CD14-positive monocyte (primary cell): ENCODE measurements around the gene CDS1. TPM values are rescaled to one million over a fixed set of nuclear protein-coding genes. Genes with fewer than 3 reads are reported as not detected.

Experiments
- DNase-seq, 3 donors: peaks; one replicate each; pipeline ENCODE4 v3.0.0-alpha.2; 2011 to 2022
- H2AFZ ChIP-seq: 2 replicates; pipeline ENCODE4 v1.6.0; 2012; ENCODE audit warnings: mild to moderate bottlenecking, low read depth, low read length, inconsistent platforms; ENCODE audit not compliant: insufficient read depth, poor library complexity, severe bottlenecking
- H3K27ac ChIP-seq, 2 donors: 1 replicate in 1 of 2; 2 replicates in 1 of 2; pipeline ENCODE4 v1.5.1; 2012 to 2013; ENCODE audit warnings: low read length in 2 of 2, control low read depth in 1 of 2, inconsistent platforms in 1 of 2, low read depth in 1 of 2, mild to moderate bottlenecking in 1 of 2
- H3K27me3 ChIP-seq, 2 donors: one replicate each; pipeline versions ENCODE4 v1.6.0 to v1.6.1; 2011 to 2013; ENCODE audit warnings: low read length in 2 of 2; ENCODE audit not compliant: control insufficient read depth in 2 of 2, insufficient read depth in 2 of 2
- H3K36me3 ChIP-seq, 2 donors: replicated peaks in 1 of 2; 1 replicate in 1 of 2; 2 replicates in 1 of 2; pipeline versions ENCODE4 v1.5.1 to v1.6.1; 2012 to 2013; ENCODE audit warnings: low read length in 2 of 2, control low read depth in 1 of 2, inconsistent platforms in 1 of 2, mild to moderate bottlenecking in 1 of 2; ENCODE audit not compliant: insufficient read depth in 2 of 2, control insufficient read depth in 1 of 2
- H3K4me1 ChIP-seq, 2 donors: 1 replicate in 1 of 2; 2 replicates in 1 of 2; pipeline versions ENCODE4 v1.5.1 to v1.6.1; 2012 to 2013; ENCODE audit warnings: low read length in 2 of 2, control low read depth in 1 of 2, inconsistent platforms in 1 of 2, mild to moderate bottlenecking in 1 of 2, moderate library complexity in 1 of 2; ENCODE audit not compliant: insufficient read depth in 2 of 2, control insufficient read depth in 1 of 2
- H3K4me2 ChIP-seq: replicated peaks from 2 replicates; pipeline ENCODE3; 2012; ENCODE audit warnings: low read length, moderate library complexity, mild to moderate bottlenecking; ENCODE audit not compliant: poor library complexity, severe bottlenecking; ENCODE audit errors: extremely low read depth
- H3K4me3 ChIP-seq, 3 experiments: fragments of 200-600 bp in 1 of 3; sonication (generic) in 1 of 3; replicated peaks in 1 of 3; 1 replicate in 2 of 3; 2 replicates in 1 of 3; pipeline ENCODE4 v1.5.1; 2011 to 2013; ENCODE audit warnings: low read length in 3 of 3, mild to moderate bottlenecking in 3 of 3, control low read depth in 2 of 3, low read depth in 2 of 3, inconsistent platforms in 1 of 3, moderate library complexity in 1 of 3
- H3K79me2 ChIP-seq: 2 replicates; pipeline ENCODE4 v1.6.0; 2012; ENCODE audit warnings: mild to moderate bottlenecking, control low read depth, inconsistent platforms, low read length, moderate library complexity; ENCODE audit not compliant: insufficient read depth
- H3K9ac ChIP-seq: 2 replicates; pipeline ENCODE4 v1.6.0; 2017; ENCODE audit warnings: low read length, mild to moderate bottlenecking; ENCODE audit not compliant: insufficient read depth, poor library complexity, severe bottlenecking
- H3K9me3 ChIP-seq, 2 donors: replicated peaks in 1 of 2; 1 replicate in 1 of 2; 2 replicates in 1 of 2; pipeline versions ENCODE4 v1.5.1 to v1.6.1; 2012 to 2013; ENCODE audit warnings: low read length in 2 of 2, control low read depth in 1 of 2; ENCODE audit not compliant: control insufficient read depth in 1 of 2, insufficient read depth in 1 of 2
- H4K20me1 ChIP-seq: 2 replicates; pipeline ENCODE4 v1.6.0; 2012; ENCODE audit warnings: mild to moderate bottlenecking, low read length, control low read depth, moderate library complexity; ENCODE audit not compliant: insufficient read depth
- H3K27ac Mint-ChIP-seq, 7 donors: one replicate each; pipeline ENCODE4 v1.8.0; 2020; ENCODE audit warnings: mild to moderate bottlenecking in 7 of 7, mixed read lengths in 7 of 7, moderate library complexity in 6 of 7, inconsistent platforms in 2 of 7
- H3K27me3 Mint-ChIP-seq, 3 donors: one replicate each; pipeline ENCODE4 v1.8.0; 2021 to 2022; ENCODE audit warnings: low read depth in 3 of 3, mild to moderate bottlenecking in 3 of 3, mixed read lengths in 3 of 3, moderate library complexity in 3 of 3, inconsistent platforms in 1 of 3
- H3K36me3 Mint-ChIP-seq, 2 donors: one replicate each; pipeline ENCODE4 v1.8.0; 2020; ENCODE audit warnings: mixed read lengths in 2 of 2, inconsistent platforms in 1 of 2, mild to moderate bottlenecking in 1 of 2
- H3K4me1 Mint-ChIP-seq: one replicate; pipeline ENCODE4 v1.8.0; 2020; ENCODE audit warnings: mild to moderate bottlenecking, mixed read lengths
- H3K4me3 Mint-ChIP-seq, 2 donors: one replicate each; pipeline ENCODE4 v1.8.0; 2020; ENCODE audit warnings: mild to moderate bottlenecking in 2 of 2, mixed read lengths in 2 of 2, moderate library complexity in 1 of 2
- H3K9me3 Mint-ChIP-seq, 7 donors: one replicate each; pipeline ENCODE4 v1.8.0; 2020 to 2022; ENCODE audit warnings: mixed read lengths in 7 of 7, mild to moderate bottlenecking in 6 of 7, moderate library complexity in 6 of 7, inconsistent platforms in 2 of 7
- CTCF ChIP-seq: fragments of 200-600 bp; IDR thresholded peaks from one replicate; pipeline ENCODE4 v1.8.0; 2022; ENCODE audit warnings: antibody characterized with exemption, mild to moderate bottlenecking
- WGBS: methylation state at CpG from one replicate; pipeline ENCODE4 v1.1.5; 2013; ENCODE audit warnings: missing lambda C conversion rate; ENCODE audit not compliant: insufficient coverage; 5-methylcytosine and 5-hydroxymethylcytosine counted together
- intact Hi-C, 2 donors: fragments of 100-400 bp; cut with micrococcal nuclease; formaldehyde crosslinking; loops; one replicate each; pipeline versions ENCODE4 v1.15.0 to v1.15.1; 2023
- polyA plus RNA-seq, 3 donors: library from polyadenylated mRNA; depleted of rRNA in 1 of 3; unstranded in 2 of 3; stranded (reverse) in 1 of 3; fragments of 300-500 nt in 2 of 3; fragments of >200 nt in 1 of 3; fragmentation: Illumina TruSeq in 2 of 3; gene quantifications; 1 replicate in 2 of 3; 2 replicates in 1 of 3; pipeline ENCODE4 v1.2.3, GENCODE V29; 2012 to 2021

CDS1 gene
- polyA plus RNA-seq, 3 donors: 0.12 to 0.15 (median 0.13) TPM

- DNase-seq: no peak
- Histone ChIP-seq H3K4me2 (no peak overlapping the region), H3K4me1 (no peaks in the 10 kb centered on the region), H3K27me3 (no peaks in the 10 kb centered on the region), H3K79me2 (no peaks in the 10 kb centered on the region), H3K4me3 (no peak overlapping the region), H3K36me3 (no peaks in the 10 kb centered on the region), H4K20me1 (no peaks in the 10 kb centered on the region), H3K9me3 (no peaks in the 10 kb centered on the region), H3K9ac (no peak overlapping the region), H2AFZ (no peak overlapping the region), H3K27ac (no peak overlapping the region)
- intact Hi-C loops: no loop called here
- no peaks in the 10 kb centered on the region for H3K4me1 Mint-ChIP-seq
- peaks cover 2 to 5% (median 3%) of the 10 kb centered on the region in 3 donors for H3K27me3 Mint-ChIP-seq
- peaks cover 0 to 11% (median 8%) of the 10 kb centered on the region in 7 donors for H3K9me3 Mint-ChIP-seq
- no CpG with 5 or more reads among the region's 1 CpG for WGBS
- peaks cover 0 to 11% of the 10 kb centered on the region in 2 donors for H3K36me3 Mint-ChIP-seq
- TF ChIP-seq CTCF: no peak
- H3K27ac Mint-ChIP-seq: no peak overlapping the region
- H3K4me3 Mint-ChIP-seq: no peak overlapping the region
Observed at GRCh38 chr4:84634961-84635360, 52.0 kb downstream of the CDS1 start.

- H3K4me3 ChIP-seq: no peak overlapping the region
- H4K20me1 ChIP-seq: no peaks in the 10 kb centered on the region
Observed at GRCh38 chr4:84638092-84638491, 55.2 kb downstream of the CDS1 start.

More at GRCh38 chr4:84638092-84638491, 55.2 kb downstream of the CDS1 start:
- DNase-seq: no peak
- peaks cover 2 to 3% (median 3%) of the 10 kb centered on the region in 3 donors for H3K27me3 Mint-ChIP-seq
- Histone ChIP-seq H3K4me1 (no peaks in the 10 kb centered on the region), H3K27me3 (no peaks in the 10 kb centered on the region), H3K27ac (no peak overlapping the region), H3K36me3 (peaks cover 0 to 4% of the 10 kb centered on the region in 2 donors), H3K9me3 (no peaks in the 10 kb centered on the region), H3K9ac (no peak overlapping the region), H3K4me2 (no peak overlapping the region), H2AFZ (no peak overlapping the region), H3K79me2 (no peaks in the 10 kb centered on the region)
- H3K4me3 Mint-ChIP-seq: no peak overlapping the region
- H3K4me1 Mint-ChIP-seq: no peaks in the 10 kb centered on the region
- no peak for TF ChIP-seq CTCF
- H3K36me3 Mint-ChIP-seq: peaks cover 4 to 21% of the 10 kb centered on the region in 2 donors
- intact Hi-C loops: no loop called here
- peaks cover 2 to 12% (median 8%) of the 10 kb centered on the region in 7 donors for H3K9me3 Mint-ChIP-seq
- no peak overlapping the region for H3K27ac Mint-ChIP-seq
